Measurements from ENCODE around the gene SH3RF2. TPM values are rescaled to one million over a fixed set of nuclear protein-coding genes. Genes with fewer than 3 reads are reported as not detected.

Gene SH3RF2
- total RNA-seq, 1 donor from 2014 or later, result 50.6 TPM

DNA sequence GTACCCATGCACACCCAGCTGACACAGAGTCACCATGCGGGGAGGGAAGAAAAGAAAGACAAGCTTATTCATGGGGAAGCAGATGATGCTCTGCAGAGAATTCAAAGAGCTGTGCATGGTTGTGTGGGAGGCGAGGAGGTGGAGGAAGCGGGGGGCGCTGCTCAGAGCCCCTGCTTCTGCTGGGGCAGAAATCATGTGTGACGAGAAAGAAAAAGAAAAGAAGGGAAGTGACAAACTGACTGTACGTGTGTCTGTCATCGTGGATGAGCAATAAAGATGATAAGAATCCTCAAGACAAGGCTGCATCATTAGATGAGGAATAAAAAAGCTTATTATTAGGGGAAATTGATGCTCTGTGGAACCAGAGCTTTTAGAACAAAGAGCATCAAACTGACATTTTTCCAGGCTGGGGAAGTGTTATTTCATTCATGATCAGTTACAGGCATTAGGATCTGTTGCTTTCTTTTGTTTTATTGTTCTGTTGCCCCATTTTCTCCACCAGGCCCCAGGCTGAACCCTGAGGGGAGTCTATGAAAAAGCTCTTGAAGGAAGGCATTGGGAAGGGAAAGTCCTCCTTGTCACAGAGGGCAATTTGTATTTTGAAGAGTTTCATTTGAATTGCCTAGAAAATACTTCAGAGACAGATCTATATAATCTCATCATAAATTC lies 20.3 kb upstream of the SH3RF2 start:
- DNase-seq (ENCODE audit: low spot score in 2 of 2), result no peak
- Histone ChIP-seq H3K4me3 (no peak overlapping the region), H3K4me1 (peaks cover 0 to 4% of the 10 kb centered on the region in 2 donors), H3K9me3 (no peaks in the 10 kb centered on the region), H3K36me3 (no peaks in the 10 kb centered on the region), H3K27me3 (no peaks in the 10 kb centered on the region), H3K27ac (no peak overlapping the region)
- TF ChIP-seq, protein P1, sequence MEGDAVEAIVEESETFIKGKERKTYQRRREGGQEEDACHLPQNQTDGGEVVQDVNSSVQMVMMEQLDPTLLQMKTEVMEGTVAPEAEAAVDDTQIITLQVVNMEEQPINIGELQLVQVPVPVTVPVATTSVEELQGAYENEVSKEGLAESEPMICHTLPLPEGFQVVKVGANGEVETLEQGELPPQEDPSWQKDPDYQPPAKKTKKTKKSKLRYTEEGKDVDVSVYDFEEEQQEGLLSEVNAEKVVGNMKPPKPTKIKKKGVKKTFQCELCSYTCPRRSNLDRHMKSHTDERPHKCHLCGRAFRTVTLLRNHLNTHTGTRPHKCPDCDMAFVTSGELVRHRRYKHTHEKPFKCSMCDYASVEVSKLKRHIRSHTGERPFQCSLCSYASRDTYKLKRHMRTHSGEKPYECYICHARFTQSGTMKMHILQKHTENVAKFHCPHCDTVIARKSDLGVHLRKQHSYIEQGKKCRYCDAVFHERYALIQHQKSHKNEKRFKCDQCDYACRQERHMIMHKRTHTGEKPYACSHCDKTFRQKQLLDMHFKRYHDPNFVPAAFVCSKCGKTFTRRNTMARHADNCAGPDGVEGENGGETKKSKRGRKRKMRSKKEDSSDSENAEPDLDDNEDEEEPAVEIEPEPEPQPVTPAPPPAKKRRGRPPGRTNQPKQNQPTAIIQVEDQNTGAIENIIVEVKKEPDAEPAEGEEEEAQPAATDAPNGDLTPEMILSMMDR (IDR thresholded peaks at IDR 0.05), result no peak
- intact Hi-C loops (cut with DNase I), result no loop called here

DNA sequence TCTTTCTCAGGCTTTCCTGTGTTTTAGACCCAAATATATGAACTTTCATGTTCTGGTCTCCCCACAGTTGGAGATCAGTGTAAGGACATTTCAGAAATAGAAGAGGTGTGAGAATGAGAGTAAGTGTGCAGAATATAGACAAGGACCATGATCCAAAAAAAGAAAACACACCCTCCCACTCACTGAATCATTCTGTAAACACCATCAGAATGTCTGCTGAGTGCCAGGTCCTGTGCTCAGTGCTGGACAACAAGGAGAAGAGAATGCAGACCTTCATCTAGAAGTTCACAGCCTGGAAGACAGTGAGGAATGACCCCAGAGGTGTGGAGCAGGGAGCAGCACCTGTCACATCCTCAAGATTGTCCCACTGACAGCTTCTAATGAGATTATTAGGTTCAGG lies 19.1 kb upstream of the SH3RF2 start:
- Histone ChIP-seq H3K27me3 (no peaks in the 10 kb centered on the region), H3K27ac (no peak overlapping the region), H3K36me3 (no peaks in the 10 kb centered on the region), H3K4me3 (no peak overlapping the region), H3K4me1 (peaks cover 0 to 4% of the 10 kb centered on the region in 2 donors), H3K9me3 (no peaks in the 10 kb centered on the region)
- intact Hi-C loops (cut with DNase I), result no loop called here
- no peak for DNase-seq (ENCODE audit: low spot score in 2 of 2)
- TF ChIP-seq, protein P1 (IDR thresholded peaks at IDR 0.05), result no peak

DNA sequence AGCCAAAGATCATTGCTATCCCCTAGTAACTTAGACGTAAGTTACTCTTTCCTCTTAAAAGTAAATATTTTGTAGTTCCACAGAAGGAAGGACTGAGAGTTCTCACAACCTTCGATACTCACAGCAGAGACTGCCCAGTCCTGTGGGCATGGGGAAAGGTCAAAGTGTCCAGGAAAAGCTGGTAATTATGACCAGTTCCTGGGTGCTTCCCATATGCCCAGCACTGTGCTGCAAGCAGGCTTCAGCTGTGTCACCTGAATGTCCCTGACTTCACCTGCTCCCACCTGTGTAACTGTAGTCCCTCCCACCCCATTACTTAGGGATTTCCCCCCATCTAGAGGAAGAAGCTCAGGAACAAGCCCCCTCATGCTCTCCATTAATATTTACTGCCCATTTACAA lies 18.0 kb upstream of the SH3RF2 start:
- Histone ChIP-seq H3K27me3 (no peaks in the 10 kb centered on the region), H3K36me3 (no peaks in the 10 kb centered on the region), H3K9me3 (no peaks in the 10 kb centered on the region), H3K27ac (no peak overlapping the region), H3K4me3 (no peak overlapping the region), H3K4me1 (peaks cover 0 to 4% of the 10 kb centered on the region in 2 donors)
- intact Hi-C loops (cut with DNase I), result no loop called here
- TF ChIP-seq, protein P1 (IDR thresholded peaks at IDR 0.05), result no peak
- DNase-seq (ENCODE audit: low spot score in 2 of 2), result no peak

DNA sequence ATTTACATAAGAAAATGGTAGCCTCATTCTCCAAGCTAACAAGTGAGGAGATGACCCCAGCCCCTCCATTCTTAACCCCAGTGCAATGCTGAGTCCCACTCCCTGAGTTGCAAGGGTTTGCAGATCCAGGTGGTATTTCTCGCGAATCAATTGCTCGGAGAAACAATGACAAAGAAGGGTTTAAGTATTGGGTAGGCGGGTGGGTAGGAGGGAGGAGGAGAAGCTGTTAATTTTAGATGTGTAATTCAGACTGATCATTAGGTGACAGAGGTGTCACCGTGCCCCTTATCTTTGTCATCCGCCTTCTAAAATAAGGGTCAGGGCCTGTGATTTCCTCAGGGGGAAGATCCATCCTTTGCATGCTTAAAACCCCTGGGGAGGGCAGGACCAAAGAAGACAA lies 17.0 kb upstream of the SH3RF2 start:
- no peak for DNase-seq (ENCODE audit: low spot score in 2 of 2)
- H3K27ac ChIP-seq, result no peak overlapping the region
- TF ChIP-seq, protein P1 (IDR thresholded peaks at IDR 0.05), result no peak
- H3K27me3 ChIP-seq, result no peaks in the 10 kb centered on the region
- H3K4me3 ChIP-seq, result no peak overlapping the region
- H3K36me3 ChIP-seq, result no peaks in the 10 kb centered on the region
- H3K9me3 ChIP-seq, result no peaks in the 10 kb centered on the region
- intact Hi-C loops (cut with DNase I), result no loop called here
- H3K4me1 ChIP-seq, result peaks cover 0 to 4% of the 10 kb centered on the region in 2 donors

DNA sequence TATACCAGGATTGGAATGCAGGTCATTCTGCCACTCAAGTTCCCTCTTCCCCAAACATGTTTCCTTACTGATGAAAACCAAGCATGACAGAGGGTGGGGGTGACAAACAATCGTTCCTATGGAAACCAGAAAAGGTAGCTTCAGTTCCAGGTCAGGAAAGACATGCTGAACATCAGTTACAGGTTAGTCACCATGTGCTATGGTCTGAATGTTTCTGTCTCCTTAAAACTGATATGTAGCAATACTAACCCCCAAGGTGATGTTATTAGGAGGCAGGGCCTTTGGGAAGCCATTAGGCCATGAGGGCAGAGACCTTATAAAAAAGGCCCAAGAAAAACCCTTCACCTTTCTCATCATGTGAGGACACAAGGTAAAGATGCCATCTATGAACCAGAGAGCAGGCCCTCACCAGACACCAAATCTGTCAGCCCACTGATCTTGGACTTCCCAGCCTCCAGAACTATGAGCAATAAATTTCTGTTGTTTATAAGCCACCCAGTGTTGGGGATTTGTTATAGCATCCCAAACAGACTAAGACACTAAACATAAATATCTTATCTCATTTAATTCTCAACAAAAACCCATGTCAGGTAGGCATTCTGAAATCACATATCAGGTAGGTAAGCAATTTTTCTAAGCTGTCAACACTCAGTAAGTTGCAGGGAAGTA lies 15.7 kb upstream of the SH3RF2 start:
- DNase-seq (ENCODE audit: low spot score in 2 of 2), result no peak
- TF ChIP-seq, protein P1 (IDR thresholded peaks at IDR 0.05), result no peak
- intact Hi-C loops (cut with DNase I), result no loop called here
- Histone ChIP-seq H3K27me3 (no peaks in the 10 kb centered on the region), H3K36me3 (no peaks in the 10 kb centered on the region), H3K4me3 (no peak overlapping the region), H3K27ac (no peak overlapping the region), H3K4me1 (peaks cover 0 to 14% of the 10 kb centered on the region in 2 donors), H3K9me3 (no peaks in the 10 kb centered on the region)
